ENCODE measurements around the gene CDH13.

The CDH13 gene

DNA sequence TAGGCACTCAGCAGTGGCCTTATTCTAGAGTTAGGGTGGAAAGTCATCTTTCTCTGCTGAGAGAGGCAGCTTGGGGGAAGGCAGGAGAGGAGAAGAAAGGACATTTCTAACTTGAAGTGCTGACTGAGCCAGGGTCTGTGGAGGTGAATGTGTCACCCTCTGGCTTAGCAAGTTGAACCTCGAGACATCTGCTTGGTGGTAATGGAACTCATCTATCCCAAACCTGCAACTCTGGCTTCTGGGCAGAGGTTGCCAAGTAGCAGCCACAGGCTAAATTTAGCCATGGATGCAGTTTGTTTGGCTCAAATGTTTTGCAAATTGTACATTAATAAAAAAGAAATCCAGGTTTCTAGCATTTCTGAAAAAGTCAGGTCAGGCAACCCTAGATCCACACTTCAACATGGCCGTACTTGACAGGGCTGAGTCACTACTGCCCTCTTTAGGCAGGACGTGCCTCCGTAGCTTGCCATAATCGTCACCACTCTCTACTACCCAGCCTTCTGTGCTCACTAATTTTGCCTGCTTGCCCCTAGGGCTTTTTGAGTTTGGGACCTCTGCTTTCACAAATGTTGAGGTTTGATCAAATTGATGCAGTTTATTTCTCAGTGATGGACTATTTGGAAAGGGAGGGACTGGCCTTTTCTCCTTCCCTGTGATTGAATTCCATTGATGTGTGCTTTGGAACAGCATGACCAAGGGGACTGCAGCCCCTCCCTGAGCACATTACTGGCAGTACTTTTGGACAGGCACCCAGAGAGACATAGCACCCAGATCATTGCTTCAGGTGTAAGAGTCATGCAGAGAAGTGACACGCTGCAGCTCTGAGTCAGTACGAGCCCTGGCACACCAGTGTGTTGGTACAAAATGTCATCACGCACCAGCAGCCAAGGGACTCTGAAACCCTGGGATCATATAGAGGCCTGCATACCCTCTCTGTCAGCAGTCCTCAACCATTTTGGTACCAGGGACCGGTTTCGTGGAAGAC, 5.2 kb downstream of the CDH13 start:
- no peaks in the 10 kb centered on the region for H3K27me3 ChIP-seq
- no peak for TF ChIP-seq Cebpa-rat (IDR thresholded peaks at IDR 0.05)
- H3K9ac ChIP-seq: no peak overlapping the region
- H3K36me3 ChIP-seq: no peaks in the 10 kb centered on the region
- H3K4me2 ChIP-seq: no peak overlapping the region
- H3K4me3 ChIP-seq: no peak overlapping the region
- no peaks in the 10 kb centered on the region for H3K4me1 ChIP-seq
- no peaks in the 10 kb centered on the region; a peak in 1 of 22 replicates for H4K20me1 ChIP-seq
- H3K9me3 ChIP-seq (replicated peaks in 1 of 11): peaks cover 0 to 8% (median 0%) of the 10 kb centered on the region in 11 experiments; a peak in 1 of 22 replicates
- H3K27ac ChIP-seq: no peak overlapping the region

GRCh38 chr16:82633964-82634600, 7.3 kb downstream of the CDH13 start:
- Histone ChIP-seq H3K4me3 (no peak overlapping the region), H4K20me1 (no peaks in the 10 kb centered on the region; a peak in 1 of 22 replicates), H3K9me3 (replicated peaks in 1 of 11) (no peaks in the 10 kb centered on the region), H3K4me2 (no peak overlapping the region), H3K9ac (no peak overlapping the region), H3K36me3 (no peaks in the 10 kb centered on the region), H3K27ac (no peak overlapping the region), H3K4me1 (peaks cover 9 to 15% (median 13%) of the 10 kb centered on the region in 10 experiments), H3K27me3 (no peaks in the 10 kb centered on the region)
- no peak for TF ChIP-seq Cebpa-rat (IDR thresholded peaks at IDR 0.05)

DNA sequence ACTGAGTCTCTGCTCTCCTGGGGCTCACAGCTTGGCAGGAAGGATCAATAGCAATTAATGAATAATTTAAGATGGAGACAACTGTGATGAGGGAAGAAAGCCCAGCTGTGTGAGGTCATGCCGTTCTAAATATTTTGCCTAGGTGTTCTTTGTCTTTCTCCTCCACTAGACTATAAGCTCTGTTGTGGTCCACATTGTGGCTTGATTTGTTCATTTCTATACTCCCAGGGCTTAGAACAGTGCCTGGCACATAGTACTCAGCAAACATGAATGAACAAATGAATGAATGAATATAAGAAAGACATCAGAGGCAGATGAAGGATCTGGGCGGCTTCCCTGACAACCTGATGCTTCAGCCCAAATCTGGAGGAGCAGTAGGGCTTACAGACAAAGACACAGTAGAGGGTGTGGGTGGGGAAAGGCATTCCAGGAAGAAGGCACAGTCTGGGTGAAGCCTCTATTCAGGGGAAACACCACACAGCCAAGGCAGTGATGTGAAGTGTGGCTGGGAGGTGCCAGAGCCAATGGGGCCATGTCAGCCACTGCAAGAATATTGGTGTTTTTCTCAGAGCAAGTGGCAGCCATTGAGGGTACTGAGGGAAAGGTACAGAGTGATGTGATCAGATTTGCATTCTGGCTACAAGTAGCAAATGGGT, 8.3 kb downstream of the CDH13 start:
- H3K4me2 ChIP-seq: no peak overlapping the region
- peaks cover 14 to 20% (median 17%) of the 10 kb centered on the region in 10 experiments for H3K4me1 ChIP-seq
- H3K9ac ChIP-seq: no peak overlapping the region
- H3K27me3 ChIP-seq: no peaks in the 10 kb centered on the region
- TF ChIP-seq Cebpa-rat (IDR thresholded peaks at IDR 0.05): no peak
- H3K27ac ChIP-seq: no peak overlapping the region
- H3K9me3 ChIP-seq (replicated peaks in 1 of 11): no peaks in the 10 kb centered on the region
- no peaks in the 10 kb centered on the region for H3K36me3 ChIP-seq
- no peak overlapping the region for H3K4me3 ChIP-seq
- H4K20me1 ChIP-seq: no peaks in the 10 kb centered on the region; a peak in 1 of 22 replicates

DNA sequence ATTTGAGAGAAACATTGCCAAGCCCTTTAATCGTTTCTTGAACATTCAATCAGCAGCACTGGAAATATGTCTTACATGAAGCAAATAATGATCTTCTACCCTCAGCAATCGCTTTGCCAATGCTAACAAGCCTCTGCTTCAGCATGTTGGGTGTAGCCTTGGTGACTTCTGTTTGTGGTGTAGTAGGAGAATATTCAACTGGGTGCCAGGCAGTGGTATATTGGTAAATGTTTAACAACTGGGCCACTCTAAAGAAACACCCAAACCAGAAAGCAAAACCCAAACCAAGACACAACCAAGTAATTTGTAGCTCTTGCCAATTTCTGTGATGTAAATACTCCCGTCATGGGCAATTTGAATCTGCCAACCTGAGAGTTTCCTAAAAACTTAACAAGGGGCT, 9.7 kb downstream of the CDH13 start:
- H3K27ac ChIP-seq: no peak overlapping the region
- H3K27me3 ChIP-seq: no peaks in the 10 kb centered on the region

GRCh38 chr16:82636958-82637357, 10.2 kb downstream of the CDH13 start:
- Histone ChIP-seq H3K36me3 (no peaks in the 10 kb centered on the region), H3K9me3 (replicated peaks in 1 of 11) (no peaks in the 10 kb centered on the region), H4K20me1 (no peaks in the 10 kb centered on the region; a peak in 1 of 22 replicates), H3K27me3 (no peaks in the 10 kb centered on the region), H3K4me1 (peaks cover 14 to 20% (median 17%) of the 10 kb centered on the region in 10 experiments), H3K27ac (no peak overlapping the region), H3K4me2 (no peak overlapping the region), H3K4me3 (no peak overlapping the region), H3K9ac (no peak overlapping the region)
- no peak for TF ChIP-seq Cebpa-rat (IDR thresholded peaks at IDR 0.05)

More for the DNA sequence above, 9.7 kb downstream of the CDH13 start:
- TF ChIP-seq Cebpa-rat (IDR thresholded peaks at IDR 0.05): no peak
- Histone ChIP-seq H3K4me3 (no peak overlapping the region), H3K9me3 (replicated peaks in 1 of 11) (no peaks in the 10 kb centered on the region), H3K4me2 (no peak overlapping the region), H3K9ac (no peak overlapping the region), H4K20me1 (no peaks in the 10 kb centered on the region; a peak in 1 of 22 replicates), H3K4me1 (peaks cover 14 to 20% (median 17%) of the 10 kb centered on the region in 10 experiments), H3K36me3 (no peaks in the 10 kb centered on the region)

DNA sequence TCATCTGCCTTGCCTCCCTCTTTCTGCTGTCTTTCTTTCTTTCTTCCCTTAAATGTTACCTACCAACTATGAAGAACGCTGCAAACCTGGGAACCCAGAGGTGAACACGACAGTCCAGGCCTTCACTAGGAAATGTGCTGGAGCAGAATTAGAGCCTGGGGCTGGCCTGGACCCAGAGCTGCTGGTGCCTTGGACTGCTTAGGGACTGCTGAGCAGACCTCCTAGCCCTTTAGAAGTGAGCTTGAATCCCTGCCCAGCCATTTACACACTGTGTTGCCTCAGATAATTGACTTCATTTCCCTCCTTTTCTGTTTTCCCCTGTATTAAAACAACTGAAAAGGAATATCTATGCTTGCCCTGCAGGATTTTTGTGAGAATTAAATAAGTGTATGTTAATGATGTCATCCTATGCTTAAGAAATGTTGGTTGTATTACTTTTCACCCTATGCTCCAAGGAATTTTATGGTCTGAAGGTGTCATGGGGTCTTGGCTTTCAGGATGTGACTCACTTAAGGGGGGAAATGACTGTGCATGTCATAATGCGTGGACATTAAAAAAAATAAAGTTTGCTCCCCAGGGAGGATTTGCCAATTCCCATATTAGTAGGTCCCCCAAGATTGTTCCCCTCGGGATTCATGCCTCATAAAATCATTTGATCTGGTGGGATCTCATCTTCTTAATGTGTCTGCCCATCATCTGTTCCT, 11.5 kb downstream of the CDH13 start:
- Histone ChIP-seq H3K36me3 (no peaks in the 10 kb centered on the region), H3K9ac (no peak overlapping the region), H3K4me1 (peaks cover 14 to 20% (median 17%) of the 10 kb centered on the region in 10 experiments), H3K27me3 (no peaks in the 10 kb centered on the region), H3K9me3 (replicated peaks in 1 of 11) (no peaks in the 10 kb centered on the region), H3K4me2 (peak overlapping the region; percentile 2 to 69 (median 48); a peak in 18 of 22 replicates), H4K20me1 (no peaks in the 10 kb centered on the region), H3K27ac (peak overlapping the region in 3 of 11 experiments; percentile 34 to 52 (median 47); a peak in 6 of 22 replicates), H3K4me3 (no peak overlapping the region)
- no peak for TF ChIP-seq Cebpa-rat (IDR thresholded peaks at IDR 0.05)

GRCh38 chr16:82639263-82639662, 12.5 kb downstream of the CDH13 start:
- no peaks in the 10 kb centered on the region for H3K9me3 ChIP-seq (replicated peaks in 1 of 11)
- TF ChIP-seq Cebpa-rat (IDR thresholded peaks at IDR 0.05): no peak
- no peaks in the 10 kb centered on the region for H3K36me3 ChIP-seq
- H3K4me2 ChIP-seq: peak overlapping the region; percentile 2 to 69 (median 48); a peak in 16 of 22 replicates
- peaks cover 14 to 20% (median 17%) of the 10 kb centered on the region in 10 experiments for H3K4me1 ChIP-seq
- H4K20me1 ChIP-seq: no peaks in the 10 kb centered on the region
- no peaks in the 10 kb centered on the region for H3K27me3 ChIP-seq
- H3K9ac ChIP-seq: no peak overlapping the region
- no peak overlapping the region; a peak in 1 of 22 replicates for H3K27ac ChIP-seq
- H3K4me3 ChIP-seq: no peak overlapping the region

DNA sequence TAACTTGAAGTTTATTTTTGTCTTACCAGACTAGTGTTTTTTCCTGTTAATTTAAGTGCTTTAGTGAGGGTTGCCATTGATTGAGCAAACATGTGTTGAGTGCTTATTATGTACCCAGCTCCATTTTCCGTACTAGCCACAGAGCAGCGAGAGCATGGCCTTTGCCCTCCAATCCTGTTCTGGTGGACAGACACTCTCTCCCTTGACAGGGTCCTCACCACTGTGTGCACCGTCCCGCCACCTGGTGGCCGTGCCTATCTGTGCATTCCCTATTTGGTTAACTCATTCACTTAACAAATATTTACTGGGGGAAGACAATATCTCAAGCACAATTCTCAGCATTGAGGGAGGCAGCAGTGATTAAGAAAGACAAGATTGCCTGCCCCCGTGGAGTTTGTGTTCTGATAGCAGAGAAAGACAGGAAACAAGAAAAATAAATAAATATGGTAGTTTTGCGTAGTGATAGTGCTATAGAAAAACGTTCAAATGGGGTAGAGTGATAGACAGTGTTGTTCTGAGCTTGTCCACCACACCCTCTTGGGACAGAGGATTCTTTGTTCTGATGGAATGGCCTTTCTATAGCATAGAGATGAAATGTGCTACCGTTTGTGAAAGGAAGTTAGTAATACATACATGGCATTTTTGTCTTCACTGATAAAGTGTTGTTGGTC, 13.0 kb downstream of the CDH13 start:
- Histone ChIP-seq H4K20me1 (no peaks in the 10 kb centered on the region), H3K27me3 (no peaks in the 10 kb centered on the region), H3K27ac (no peak overlapping the region), H3K4me1 (peaks cover 14 to 20% (median 17%) of the 10 kb centered on the region in 10 experiments), H3K36me3 (no peaks in the 10 kb centered on the region), H3K9ac (no peak overlapping the region), H3K4me3 (no peak overlapping the region), H3K4me2 (peak overlapping the region in 2 of 11 experiments; percentile 56 to 66; a peak in 3 of 22 replicates), H3K9me3 (replicated peaks in 1 of 11) (no peaks in the 10 kb centered on the region)
- no peak for TF ChIP-seq Cebpa-rat (IDR thresholded peaks at IDR 0.05)

Data from BLaER1 treated with 17β-estradiol and CSF1 and Interleukin-3, amounts not matched to agents 10 nM and 100 nM (cell line).